D721Med (cell line): ENCODE data around the gene SSTR5.

Experiments used
- DNase-seq: peaks from one replicate; pipeline ENCODE4 v3.0.0; 2011; ENCODE audit warnings: low spot score; ENCODE audit not compliant: insufficient read length
- FAIRE-seq: peaks from 2 replicates; lab custom pipeline; 2011; peaks lifted over from hg19 to GRCh38; lab: Jason Lieb, UNC
- TF ChIP-seq, protein P1 (sequence below): IDR thresholded peaks from 2 replicates; pipeline ENCODE4 v1.5.1; 2012; ENCODE audit warnings: mild to moderate bottlenecking, control low read depth; ENCODE audit not compliant: insufficient read depth; ENCODE audit errors: missing control alignments

The SSTR5 gene

DNA sequence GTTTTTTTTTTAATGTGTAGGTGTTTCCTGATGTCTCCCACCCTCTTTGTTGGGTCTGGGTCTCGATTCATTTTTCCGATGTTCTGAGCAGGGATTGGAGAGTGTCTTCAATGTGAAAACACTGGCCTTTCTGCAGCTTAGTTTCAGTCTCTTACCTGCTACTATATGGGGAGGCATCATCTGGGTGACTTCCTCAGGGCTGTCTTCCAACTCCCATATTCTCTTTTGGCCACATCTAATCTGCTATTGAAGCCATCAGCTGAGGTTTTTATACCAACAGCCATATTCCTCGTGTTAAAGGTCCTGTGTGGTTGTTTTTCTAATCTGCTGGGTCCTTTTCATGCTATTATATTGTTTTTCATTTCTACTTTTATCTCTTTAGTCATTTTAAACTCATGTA lies 13.2 kb upstream of the SSTR5 start:
- FAIRE-seq, result no peak
- TF ChIP-seq, protein P1, sequence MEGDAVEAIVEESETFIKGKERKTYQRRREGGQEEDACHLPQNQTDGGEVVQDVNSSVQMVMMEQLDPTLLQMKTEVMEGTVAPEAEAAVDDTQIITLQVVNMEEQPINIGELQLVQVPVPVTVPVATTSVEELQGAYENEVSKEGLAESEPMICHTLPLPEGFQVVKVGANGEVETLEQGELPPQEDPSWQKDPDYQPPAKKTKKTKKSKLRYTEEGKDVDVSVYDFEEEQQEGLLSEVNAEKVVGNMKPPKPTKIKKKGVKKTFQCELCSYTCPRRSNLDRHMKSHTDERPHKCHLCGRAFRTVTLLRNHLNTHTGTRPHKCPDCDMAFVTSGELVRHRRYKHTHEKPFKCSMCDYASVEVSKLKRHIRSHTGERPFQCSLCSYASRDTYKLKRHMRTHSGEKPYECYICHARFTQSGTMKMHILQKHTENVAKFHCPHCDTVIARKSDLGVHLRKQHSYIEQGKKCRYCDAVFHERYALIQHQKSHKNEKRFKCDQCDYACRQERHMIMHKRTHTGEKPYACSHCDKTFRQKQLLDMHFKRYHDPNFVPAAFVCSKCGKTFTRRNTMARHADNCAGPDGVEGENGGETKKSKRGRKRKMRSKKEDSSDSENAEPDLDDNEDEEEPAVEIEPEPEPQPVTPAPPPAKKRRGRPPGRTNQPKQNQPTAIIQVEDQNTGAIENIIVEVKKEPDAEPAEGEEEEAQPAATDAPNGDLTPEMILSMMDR, result no peak
- no peak for DNase-seq

DNA sequence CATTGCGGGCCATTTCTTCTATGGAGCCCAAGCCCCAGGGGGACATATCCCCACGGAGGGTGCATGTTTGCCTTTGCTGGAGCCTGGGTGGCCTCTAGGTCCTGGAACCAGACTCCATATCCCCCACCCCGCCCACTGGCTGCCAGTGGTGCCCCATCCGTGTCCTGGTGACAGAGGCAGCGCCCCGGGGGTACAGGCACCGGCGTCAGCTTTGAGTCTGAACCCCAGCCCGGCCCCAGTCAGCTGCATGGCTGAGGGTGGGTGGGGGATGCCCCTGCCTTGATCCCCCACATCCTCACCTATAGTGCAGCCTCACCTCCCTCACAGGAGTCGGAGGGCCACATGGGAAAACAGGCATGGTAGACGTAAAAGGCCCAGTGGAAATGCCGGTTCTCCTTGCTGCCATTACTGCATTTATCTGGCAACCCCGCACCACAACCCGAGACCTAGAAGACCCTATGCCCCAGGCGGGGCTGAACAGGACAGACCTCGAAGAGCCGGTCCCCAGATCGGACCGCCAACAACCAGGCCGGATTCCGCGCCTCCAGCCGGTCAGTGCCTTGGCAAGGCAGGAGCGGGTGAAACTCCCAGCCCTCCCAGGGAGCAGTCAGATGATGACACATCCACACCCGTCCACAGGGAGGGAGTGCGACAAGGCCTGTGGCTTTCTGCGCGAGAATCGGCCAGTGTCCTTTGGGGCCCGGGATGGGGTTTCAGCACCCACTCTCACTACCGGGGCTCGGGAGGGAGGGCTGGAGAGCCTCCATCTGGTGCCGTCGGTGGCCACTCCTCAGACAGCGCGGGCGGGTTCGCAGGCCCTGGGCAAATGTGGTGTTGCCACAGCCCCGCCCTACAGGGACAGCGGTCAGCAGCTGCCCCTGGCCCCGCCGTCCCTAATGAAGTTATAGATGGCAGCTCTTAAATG lies 11.9 kb upstream of the SSTR5 start:
- DNase-seq, result no peak
- TF ChIP-seq, protein P1, result no peak
- FAIRE-seq, result no peak

DNA sequence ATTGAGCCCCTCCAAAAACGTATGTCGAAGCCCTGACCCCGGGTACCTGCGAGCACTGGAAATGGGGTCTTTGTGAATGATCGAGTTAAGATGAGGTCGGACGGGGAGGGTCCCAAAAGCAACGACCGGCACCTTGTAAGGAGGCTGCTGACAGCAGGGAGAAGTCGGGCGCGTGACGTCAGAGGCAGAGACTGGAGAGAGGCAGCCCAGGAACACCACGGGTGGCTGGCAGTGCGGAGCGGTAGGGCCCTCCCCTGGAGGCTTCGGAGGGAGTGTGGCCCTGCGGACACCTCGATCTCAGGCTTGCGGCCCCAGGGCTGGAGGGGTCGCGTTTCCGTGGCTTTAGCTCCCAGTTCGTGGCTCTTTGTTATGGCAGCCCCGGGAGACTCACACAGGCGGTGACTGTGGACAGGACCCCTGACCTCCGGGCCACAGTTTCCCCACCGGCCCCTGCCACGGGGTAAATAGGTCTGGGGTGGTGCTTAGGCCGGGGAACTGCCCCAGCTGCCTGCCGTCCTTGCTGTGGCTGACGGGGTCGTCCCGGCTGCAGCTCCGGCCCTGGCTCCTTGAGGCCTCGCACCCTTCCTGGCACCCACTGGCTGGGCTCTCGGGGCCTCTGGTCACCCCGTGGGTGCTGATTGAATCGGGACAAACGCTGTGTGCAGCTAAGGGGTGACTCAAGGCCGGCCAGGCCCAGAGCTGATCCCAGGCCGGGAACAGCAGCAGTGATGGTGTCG lies 10.6 kb upstream of the SSTR5 start:
- TF ChIP-seq, protein P1, result no peak
- no peak for DNase-seq
- FAIRE-seq, result no peak

DNA sequence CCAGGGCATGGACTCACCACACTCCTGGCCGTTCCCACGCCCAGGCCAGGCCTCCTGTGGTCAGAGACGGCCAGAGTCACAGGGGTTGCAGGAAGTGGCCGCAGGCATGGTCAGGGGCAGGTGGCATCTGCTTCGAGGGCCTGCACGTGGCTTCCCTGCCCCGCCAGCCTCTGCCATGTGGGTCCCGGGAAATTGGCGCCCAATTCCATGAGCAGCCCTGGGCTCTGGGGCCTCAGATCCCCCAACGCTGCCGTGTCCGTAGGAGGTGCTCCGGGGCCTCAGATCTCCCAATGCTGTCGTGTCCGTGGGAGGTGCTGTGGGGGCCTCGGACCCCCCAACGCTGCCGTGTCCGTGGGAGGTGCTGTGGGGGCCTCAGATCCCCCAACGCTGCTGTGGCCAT lies 9.7 kb upstream of the SSTR5 start:
- TF ChIP-seq, protein P1, result no peak
- no peak for DNase-seq
- FAIRE-seq, result no peak

DNA sequence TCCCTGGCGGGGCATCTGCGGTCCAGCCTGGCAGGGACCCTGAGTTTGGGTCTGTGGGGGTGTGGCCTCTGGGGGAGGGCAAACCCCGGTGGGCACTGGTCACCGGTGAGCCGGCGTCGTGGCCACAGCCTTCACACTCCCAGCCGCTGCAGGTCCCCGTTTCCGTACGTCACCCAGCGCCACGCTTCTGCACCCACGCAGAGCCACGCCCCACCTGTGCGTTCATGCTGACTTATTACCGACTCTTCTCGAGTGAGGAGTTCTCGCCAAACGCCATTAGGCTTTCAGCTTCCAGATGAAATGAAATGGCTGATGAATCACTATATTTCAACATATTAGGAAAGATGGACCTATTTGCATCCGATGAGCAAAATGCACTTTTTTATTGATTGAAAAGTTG lies 8.8 kb upstream of the SSTR5 start:
- no peak for DNase-seq
- FAIRE-seq, result no peak
- TF ChIP-seq, protein P1, result no peak

DNA sequence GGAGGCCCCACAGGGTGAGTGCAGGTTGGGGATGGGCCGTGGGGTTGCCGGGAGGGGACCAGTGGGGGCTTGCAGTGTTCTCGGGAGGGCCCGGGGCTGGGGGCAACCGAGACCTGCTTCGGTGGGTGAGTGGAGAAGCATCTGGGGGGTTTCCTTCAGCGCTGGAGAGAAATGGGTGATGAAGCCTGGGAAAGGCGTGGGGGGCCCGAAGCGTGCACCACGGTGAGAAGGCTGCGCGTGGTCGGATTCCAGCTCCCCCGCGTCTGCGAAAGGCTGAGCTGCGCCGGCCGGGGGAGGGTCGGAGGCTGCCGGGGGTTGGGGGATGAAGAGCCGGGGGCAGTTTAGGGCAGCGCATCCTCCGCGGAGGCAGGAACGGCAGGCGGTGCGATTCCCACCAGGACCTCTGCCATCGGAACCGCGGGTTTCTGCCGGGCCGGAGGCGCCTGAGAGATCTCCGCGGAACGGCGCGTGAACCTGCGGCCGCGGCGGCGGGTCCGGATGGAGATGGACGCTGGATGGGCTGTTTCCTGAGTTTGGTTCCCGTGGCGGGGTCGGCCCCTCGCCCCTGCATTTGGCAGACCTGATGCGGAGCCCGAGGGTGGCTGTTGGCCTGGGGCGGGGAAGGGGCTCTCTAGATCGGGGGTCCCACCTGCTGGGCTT lies 6.9 kb upstream of the SSTR5 start:
- FAIRE-seq, result no peak
- TF ChIP-seq, protein P1, result no peak
- no peak for DNase-seq
